ENCODE data around the gene TBC1D22A. TPM values are rescaled to one million over a fixed set of nuclear protein-coding genes. Genes with fewer than 3 reads are reported as not detected.

TBC1D22A gene
- polyA plus RNA-seq, 4 donors: 17.7 to 26.4 (median 21.0) TPM

DNA sequence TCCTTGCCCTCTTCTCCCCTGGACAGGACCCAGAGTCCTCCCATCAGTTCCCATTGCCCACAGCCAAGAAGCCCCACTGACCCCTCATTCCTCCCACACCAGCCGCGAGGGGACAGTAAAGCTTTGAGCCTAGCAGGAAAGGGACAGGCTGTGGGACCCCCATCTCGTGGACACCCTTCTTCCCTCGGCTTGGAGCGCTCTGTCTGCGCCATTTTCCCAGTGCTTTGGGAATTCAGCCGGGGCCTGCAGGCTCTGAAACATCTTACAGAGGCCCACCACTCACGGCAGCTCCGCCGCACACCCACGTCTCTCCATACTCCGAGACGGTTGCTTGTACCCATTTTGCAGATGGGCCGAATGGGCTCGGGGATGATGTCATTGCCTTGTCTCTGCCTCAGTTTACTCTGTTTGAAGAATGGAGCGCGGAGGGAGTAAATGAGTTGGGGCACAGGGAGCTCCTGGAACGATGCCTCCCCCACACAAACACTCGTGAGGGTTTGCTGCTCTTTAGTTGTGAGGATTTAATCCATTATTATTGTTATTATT, 447.7 kb downstream of the TBC1D22A start:
- 95 to 96% (median 95%) methylated on average over 19 of the region's 19 CpGs for WGBS, 3 donors
- Histone ChIP-seq H3K4me1 (ENCODE audit: control insufficient read depth in 3 of 3, insufficient read depth in 2 of 3, low read depth in 1 of 3, low read length in 2 of 3) (no peaks in the 10 kb centered on the region), H3K9me3 (ENCODE audit: control insufficient read depth in 2 of 2, insufficient read depth in 1 of 2, low read depth in 1 of 2, low read length in 1 of 2) (no peaks in the 10 kb centered on the region), H3K27me3 (ENCODE audit: control insufficient read depth in 3 of 3, insufficient read depth in 3 of 3, low read length in 3 of 3) (no peaks in the 10 kb centered on the region), H3K36me3 (ENCODE audit: control insufficient read depth in 3 of 3, insufficient read depth in 2 of 3, low read depth in 1 of 3, low read length in 3 of 3) (no peaks in the 10 kb centered on the region), H3K27ac (ENCODE audit: low read depth in 1 of 3, low read length in 2 of 3) (no peak overlapping the region), H3K4me3 (ENCODE audit: low read depth in 1 of 3, low read length in 3 of 3) (no peak overlapping the region)
- DNase-seq (no peak), FAIRE-seq (no peak)

DNA sequence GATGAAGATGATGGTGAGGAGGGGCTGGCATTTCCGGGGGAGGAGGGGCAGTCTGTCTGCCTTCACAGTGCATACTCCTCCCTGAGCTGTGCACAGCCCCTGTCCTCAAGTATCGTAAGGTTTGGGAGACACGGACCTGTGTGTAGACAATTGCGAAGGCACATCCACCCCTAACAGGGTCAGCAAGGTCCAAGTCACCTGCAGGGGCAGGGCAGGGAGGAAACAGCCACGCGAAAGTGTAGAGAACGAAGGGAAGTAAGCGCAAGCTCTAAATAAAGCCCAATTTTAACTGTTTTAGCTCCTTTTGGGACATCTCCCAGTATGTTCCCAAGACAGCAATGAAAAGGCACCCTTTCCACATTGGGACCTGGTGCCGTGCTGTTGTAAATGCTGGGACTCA, 448.2 kb downstream of the TBC1D22A start:
- Histone ChIP-seq H3K27me3 (ENCODE audit: control insufficient read depth in 3 of 3, insufficient read depth in 3 of 3, low read length in 3 of 3) (no peaks in the 10 kb centered on the region), H3K4me1 (ENCODE audit: control insufficient read depth in 3 of 3, insufficient read depth in 2 of 3, low read depth in 1 of 3, low read length in 2 of 3) (no peaks in the 10 kb centered on the region), H3K36me3 (ENCODE audit: control insufficient read depth in 3 of 3, insufficient read depth in 2 of 3, low read depth in 1 of 3, low read length in 3 of 3) (no peaks in the 10 kb centered on the region), H3K27ac (ENCODE audit: low read depth in 1 of 3, low read length in 2 of 3) (no peak overlapping the region), H3K9me3 (ENCODE audit: control insufficient read depth in 2 of 2, insufficient read depth in 1 of 2, low read depth in 1 of 2, low read length in 1 of 2) (no peaks in the 10 kb centered on the region), H3K4me3 (ENCODE audit: low read depth in 1 of 3, low read length in 3 of 3) (no peak overlapping the region)
- DNase-seq (no peak), FAIRE-seq (no peak)
- 87 to 95% (median 90%) methylated on average over 9 of the region's 9 CpGs for WGBS, 3 donors

DNA sequence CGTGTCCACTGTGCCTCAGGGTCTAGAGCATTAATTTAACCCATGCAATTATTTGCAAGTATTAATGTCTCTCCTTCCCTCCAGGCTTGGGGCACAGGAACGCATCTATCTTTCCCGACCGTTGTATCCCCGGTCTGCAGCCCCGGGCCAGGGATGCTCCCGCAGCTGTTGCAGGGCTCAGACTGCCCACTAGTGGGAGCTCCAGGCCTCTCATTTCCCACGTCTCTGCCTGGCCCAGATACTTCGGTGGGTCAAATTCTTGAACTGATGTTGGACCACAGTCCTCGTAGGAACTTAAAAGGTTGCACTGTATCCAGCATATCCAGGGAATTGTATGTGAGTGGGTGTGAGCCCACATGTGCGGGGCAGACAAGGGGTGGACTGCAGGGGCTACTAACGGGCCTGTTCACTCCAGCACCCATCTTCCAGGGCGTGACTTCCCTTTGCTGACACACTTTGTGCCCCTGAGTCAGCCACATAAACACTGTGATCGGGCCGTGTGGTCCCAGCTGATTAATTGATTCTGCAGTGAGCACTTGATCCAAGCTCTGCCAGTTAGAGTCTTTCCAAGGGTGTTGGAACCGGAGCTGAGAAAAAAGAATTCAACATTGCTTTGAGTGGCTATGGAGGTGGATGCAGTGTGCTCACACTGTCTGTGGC, 451.3 kb downstream of the TBC1D22A start:
- 41 to 52% (median 47%) methylated on average over 16 of the region's 16 CpGs for WGBS, 3 donors
- H3K27me3 ChIP-seq (ENCODE audit: control insufficient read depth in 3 of 3, insufficient read depth in 3 of 3, low read length in 3 of 3): no peaks in the 10 kb centered on the region
- H3K4me1 ChIP-seq (ENCODE audit: control insufficient read depth in 3 of 3, insufficient read depth in 2 of 3, low read depth in 1 of 3, low read length in 2 of 3): no peaks in the 10 kb centered on the region
- no peak overlapping the region for H3K4me3 ChIP-seq (ENCODE audit: low read depth in 1 of 3, low read length in 3 of 3)
- no peak overlapping the region for H3K27ac ChIP-seq (ENCODE audit: low read depth in 1 of 3, low read length in 2 of 3)
- DNase-seq (peak in 1 of 2 donors; percentile 41), FAIRE-seq (no peak)
- H3K36me3 ChIP-seq (ENCODE audit: control insufficient read depth in 3 of 3, insufficient read depth in 2 of 3, low read depth in 1 of 3, low read length in 3 of 3): no peaks in the 10 kb centered on the region
- no peaks in the 10 kb centered on the region for H3K9me3 ChIP-seq (ENCODE audit: control insufficient read depth in 2 of 2, insufficient read depth in 1 of 2, low read depth in 1 of 2, low read length in 1 of 2)

DNA sequence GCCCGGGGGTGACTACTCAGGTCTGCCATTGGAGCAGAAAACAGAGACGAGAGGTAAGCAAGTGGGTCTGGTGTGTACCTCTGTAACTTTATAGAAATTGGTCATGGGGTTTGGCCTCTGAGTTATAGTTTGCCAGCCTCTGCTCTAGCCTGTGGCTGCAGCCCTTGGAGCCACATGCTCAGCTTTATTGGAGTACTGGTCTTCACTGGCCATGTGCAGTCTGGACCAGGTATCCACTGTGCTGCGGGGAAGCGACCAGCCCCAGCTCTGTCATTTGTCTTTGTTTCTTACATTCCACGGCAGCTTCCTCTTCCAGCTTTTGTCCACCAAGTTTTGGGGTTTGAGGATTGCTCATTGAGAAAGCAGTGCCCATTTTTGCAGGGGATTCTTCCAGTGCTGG, 453.4 kb downstream of the TBC1D22A start:
- no peak for DNase-seq
- H3K4me3 ChIP-seq (ENCODE audit: low read depth in 1 of 3, low read length in 3 of 3): no peak overlapping the region
- no peaks in the 10 kb centered on the region for H3K27me3 ChIP-seq (ENCODE audit: control insufficient read depth in 3 of 3, insufficient read depth in 3 of 3, low read length in 3 of 3)
- H3K27ac ChIP-seq (ENCODE audit: low read depth in 1 of 3, low read length in 2 of 3): no peak overlapping the region
- H3K4me1 ChIP-seq (ENCODE audit: control insufficient read depth in 3 of 3, insufficient read depth in 2 of 3, low read depth in 1 of 3, low read length in 2 of 3): no peaks in the 10 kb centered on the region
- FAIRE-seq: no peak
- no peaks in the 10 kb centered on the region for H3K9me3 ChIP-seq (ENCODE audit: control insufficient read depth in 2 of 2, insufficient read depth in 1 of 2, low read depth in 1 of 2, low read length in 1 of 2)
- H3K36me3 ChIP-seq (ENCODE audit: control insufficient read depth in 3 of 3, insufficient read depth in 2 of 3, low read depth in 1 of 3, low read length in 3 of 3): no peaks in the 10 kb centered on the region
- WGBS, 3 donors: 73 to 82% (median 79%) methylated on average over 5 of the region's 5 CpGs

DNA sequence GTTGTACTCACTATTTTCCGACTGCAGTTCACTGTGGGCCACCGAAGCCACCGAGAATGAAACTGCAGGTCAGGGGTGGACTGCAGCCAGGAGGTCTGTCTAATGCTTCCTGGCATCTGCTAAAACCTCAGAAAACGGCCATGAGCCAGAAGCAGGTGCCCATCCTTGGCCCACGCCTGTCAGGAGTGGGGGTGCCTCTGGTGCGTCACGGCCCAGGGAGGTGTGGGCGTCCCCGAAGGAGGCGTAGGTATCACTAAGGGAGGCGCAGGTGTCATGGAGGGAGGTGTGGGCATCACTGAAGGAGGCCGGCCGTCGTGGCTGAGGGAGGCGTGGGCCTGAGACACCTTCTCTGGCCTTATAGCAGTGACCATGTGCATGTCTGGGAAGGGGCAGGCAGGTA, 456.2 kb downstream of the TBC1D22A start:
- Histone ChIP-seq H3K27me3 (ENCODE audit: control insufficient read depth in 3 of 3, insufficient read depth in 3 of 3, low read length in 3 of 3) (no peaks in the 10 kb centered on the region), H3K4me1 (ENCODE audit: control insufficient read depth in 3 of 3, insufficient read depth in 2 of 3, low read depth in 1 of 3, low read length in 2 of 3) (no peaks in the 10 kb centered on the region), H3K4me3 (ENCODE audit: low read depth in 1 of 3, low read length in 3 of 3) (no peak overlapping the region), H3K9me3 (ENCODE audit: control insufficient read depth in 2 of 2, insufficient read depth in 1 of 2, low read depth in 1 of 2, low read length in 1 of 2) (no peaks in the 10 kb centered on the region), H3K27ac (ENCODE audit: low read depth in 1 of 3, low read length in 2 of 3) (no peak overlapping the region), H3K36me3 (ENCODE audit: control insufficient read depth in 3 of 3, insufficient read depth in 2 of 3, low read depth in 1 of 3, low read length in 3 of 3) (no peaks in the 10 kb centered on the region)
- WGBS, 3 donors: 87 to 88% (median 87%) methylated on average over 14 to 15 of the region's 15 CpGs
- DNase-seq: no peak
- FAIRE-seq: no peak

DNA sequence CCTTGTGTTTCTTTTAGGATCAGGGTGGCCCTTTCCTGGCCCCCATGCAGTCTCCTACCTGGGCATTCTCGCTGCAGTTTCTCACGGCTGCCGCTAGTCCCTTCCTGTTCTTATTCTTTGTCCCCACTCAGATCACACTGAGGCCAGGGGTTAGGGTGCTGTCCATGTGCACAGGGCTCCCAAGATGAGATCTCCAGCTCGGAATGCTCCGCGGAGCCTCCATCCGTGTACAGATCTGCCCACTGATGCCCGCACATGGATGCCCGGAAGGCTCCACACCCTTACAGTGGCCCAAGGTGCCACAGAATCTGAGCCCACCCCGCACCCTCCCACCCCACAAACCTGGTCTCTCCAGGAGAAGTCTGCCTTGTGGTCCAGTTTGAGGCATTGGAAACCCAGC, 457.3 kb downstream of the TBC1D22A start:
- H3K36me3 ChIP-seq (ENCODE audit: control insufficient read depth in 3 of 3, insufficient read depth in 2 of 3, low read depth in 1 of 3, low read length in 3 of 3): no peaks in the 10 kb centered on the region
- WGBS, 3 donors: 89 to 96% (median 92%) methylated on average over 10 of the region's 10 CpGs
- no peak for DNase-seq
- H3K27ac ChIP-seq (ENCODE audit: low read depth in 1 of 3, low read length in 2 of 3): no peak overlapping the region
- H3K4me3 ChIP-seq (ENCODE audit: low read depth in 1 of 3, low read length in 3 of 3): no peak overlapping the region
- FAIRE-seq: no peak
- H3K4me1 ChIP-seq (ENCODE audit: control insufficient read depth in 3 of 3, insufficient read depth in 2 of 3, low read depth in 1 of 3, low read length in 2 of 3): no peaks in the 10 kb centered on the region
- no peaks in the 10 kb centered on the region for H3K9me3 ChIP-seq (ENCODE audit: control insufficient read depth in 2 of 2, insufficient read depth in 1 of 2, low read depth in 1 of 2, low read length in 1 of 2)
- H3K27me3 ChIP-seq (ENCODE audit: control insufficient read depth in 3 of 3, insufficient read depth in 3 of 3, low read length in 3 of 3): no peaks in the 10 kb centered on the region

DNA sequence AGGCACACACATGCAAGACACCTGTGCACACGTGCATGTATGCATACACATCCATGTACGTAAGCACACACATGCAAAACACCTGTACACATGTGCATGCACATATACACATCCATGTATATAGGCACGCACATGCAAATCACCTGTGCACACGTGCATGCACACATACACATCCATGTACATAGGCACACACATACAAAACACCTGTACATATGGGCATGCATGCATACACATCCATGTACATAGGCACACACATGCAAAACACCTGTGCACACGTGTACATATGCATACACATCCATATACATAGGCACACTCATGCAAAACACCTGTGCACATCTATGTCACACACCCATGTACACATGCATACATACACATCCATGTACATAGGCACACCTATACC, 458.3 kb downstream of the TBC1D22A start:
- FAIRE-seq (no peak), DNase-seq (no peak)
- Histone ChIP-seq H3K9me3 (ENCODE audit: control insufficient read depth in 2 of 2, insufficient read depth in 1 of 2, low read depth in 1 of 2, low read length in 1 of 2) (no peaks in the 10 kb centered on the region), H3K4me1 (ENCODE audit: control insufficient read depth in 3 of 3, insufficient read depth in 2 of 3, low read depth in 1 of 3, low read length in 2 of 3) (no peaks in the 10 kb centered on the region), H3K27me3 (ENCODE audit: control insufficient read depth in 3 of 3, insufficient read depth in 3 of 3, low read length in 3 of 3) (no peaks in the 10 kb centered on the region), H3K4me3 (ENCODE audit: low read depth in 1 of 3, low read length in 3 of 3) (no peak overlapping the region), H3K36me3 (ENCODE audit: control insufficient read depth in 3 of 3, insufficient read depth in 2 of 3, low read depth in 1 of 3, low read length in 3 of 3) (no peaks in the 10 kb centered on the region), H3K27ac (ENCODE audit: low read depth in 1 of 3, low read length in 2 of 3) (no peak overlapping the region)
- 83 to 89% (median 85%) methylated on average over 5 of the region's 5 CpGs for WGBS, 3 donors

DNA sequence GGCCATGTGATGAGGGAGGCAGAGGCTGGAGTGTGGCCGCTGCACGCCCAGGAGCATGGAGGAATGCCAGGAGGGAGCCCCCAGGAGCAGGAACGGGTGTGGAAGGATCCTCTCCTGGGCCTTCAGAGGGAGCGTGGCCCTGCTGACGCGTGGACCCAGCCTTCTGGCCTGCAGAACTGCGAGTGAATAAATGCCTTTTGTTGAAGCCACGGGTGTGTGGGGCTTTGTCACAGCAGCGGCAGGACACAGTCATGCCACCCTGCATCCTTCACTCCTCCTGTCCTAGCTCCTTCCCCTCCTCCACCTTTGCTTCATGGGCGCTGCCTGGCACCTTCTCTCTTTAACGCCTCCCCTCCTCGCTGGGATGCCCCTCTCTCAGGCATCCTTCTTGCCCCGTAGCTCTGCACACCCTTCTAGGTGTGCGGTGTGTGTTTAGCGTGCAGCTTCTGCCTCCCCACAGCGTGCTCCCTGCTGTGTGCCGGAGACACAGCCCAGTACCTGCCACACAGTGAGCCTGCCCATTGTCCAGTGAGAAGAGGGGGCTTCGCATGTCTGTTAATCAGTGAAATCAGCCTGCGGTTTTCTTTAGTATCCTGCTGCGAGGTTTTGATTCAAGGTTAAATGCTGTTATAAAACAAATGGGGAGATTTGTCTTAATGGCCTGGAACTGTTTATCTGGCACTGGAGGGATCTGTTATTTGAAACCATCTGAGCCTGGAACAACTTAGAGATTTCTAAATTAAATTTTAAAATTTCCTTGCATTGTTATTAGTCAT, 459.6 kb downstream of the TBC1D22A start:
- no peaks in the 10 kb centered on the region for H3K27me3 ChIP-seq (ENCODE audit: control insufficient read depth in 3 of 3, insufficient read depth in 3 of 3, low read length in 3 of 3)
- H3K27ac ChIP-seq (ENCODE audit: low read depth in 1 of 3, low read length in 2 of 3): no peak overlapping the region
- FAIRE-seq (no peak), DNase-seq (no peak)
- H3K36me3 ChIP-seq (ENCODE audit: control insufficient read depth in 3 of 3, insufficient read depth in 2 of 3, low read depth in 1 of 3, low read length in 3 of 3): no peaks in the 10 kb centered on the region
- H3K9me3 ChIP-seq (ENCODE audit: control insufficient read depth in 2 of 2, insufficient read depth in 1 of 2, low read depth in 1 of 2, low read length in 1 of 2): no peaks in the 10 kb centered on the region
- WGBS, 3 donors: 79 to 82% (median 81%) methylated on average over 20 of the region's 20 CpGs
- no peak overlapping the region for H3K4me3 ChIP-seq (ENCODE audit: low read depth in 1 of 3, low read length in 3 of 3)
- H3K4me1 ChIP-seq (ENCODE audit: control insufficient read depth in 3 of 3, insufficient read depth in 2 of 3, low read depth in 1 of 3, low read length in 2 of 3): no peaks in the 10 kb centered on the region
